Fibroblast of skin of abdomen (primary cell): ENCODE results near the gene DRICH1.
"Not testable (repeated sequence)": the region's sequence is repeated elsewhere in the genome, so short reads cannot be mapped to it uniquely, and the experiment has no call there.

ENCODE experiments used
- DNase-seq: peaks from one replicate; pipeline ENCODE4 v3.0.0-alpha.2; 2013

DRICH1 gene

DNA sequence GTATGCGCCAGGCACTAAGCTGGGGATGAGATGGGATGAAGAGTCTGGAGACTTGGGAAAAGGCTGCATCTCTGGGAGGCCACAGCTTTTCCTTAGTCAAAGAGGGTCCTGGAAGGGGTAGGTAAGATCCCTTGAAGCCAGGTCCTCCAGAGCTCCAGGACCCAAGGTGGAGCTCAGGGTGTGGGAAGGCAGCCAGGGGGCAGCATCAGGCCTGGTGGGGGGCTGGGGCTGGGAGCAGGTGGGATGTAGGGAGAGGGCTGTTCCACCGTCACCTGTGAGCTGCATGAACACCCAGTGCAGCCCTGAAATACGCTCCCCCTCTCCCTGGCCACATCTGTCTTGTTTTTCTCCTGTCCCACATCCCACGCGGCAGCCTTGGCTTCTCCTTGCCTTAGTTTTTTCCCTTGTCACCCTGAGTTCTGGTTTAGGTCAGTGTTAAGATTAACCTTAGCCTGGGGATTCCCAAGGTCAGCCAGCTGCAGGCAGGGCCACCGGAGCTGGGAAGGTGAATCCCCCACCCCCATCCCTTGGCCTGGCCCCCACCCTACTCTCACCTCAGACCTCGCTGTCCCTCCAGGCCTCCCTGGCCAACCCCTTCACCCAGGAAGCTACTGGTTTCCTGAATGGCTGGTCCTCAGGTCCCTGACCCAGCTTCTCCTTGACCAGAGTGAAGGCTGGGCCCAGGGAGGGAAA lies 34.4 kb downstream of the DRICH1 start:
- not testable (repeated sequence) for DNase-seq

DNA sequence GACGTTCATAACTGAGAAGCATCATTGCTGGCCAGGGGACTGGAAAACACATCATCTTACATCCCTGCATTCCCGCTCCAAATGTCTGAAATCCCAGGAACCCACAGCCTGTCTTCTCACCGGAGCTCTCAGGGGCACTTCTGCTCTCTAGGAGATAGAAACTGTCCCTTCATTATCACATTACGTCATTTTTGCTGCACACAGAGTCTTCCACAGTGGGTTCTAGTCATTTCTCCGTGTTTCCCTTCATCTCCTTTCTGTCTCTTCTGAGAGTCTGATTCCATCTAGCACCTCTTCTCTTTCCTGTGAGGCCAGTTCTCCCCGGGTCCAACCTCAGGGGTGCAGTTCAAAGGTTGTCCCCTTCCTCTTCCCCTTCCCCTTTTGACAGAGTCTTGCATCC lies 36.2 kb downstream of the DRICH1 start:
- DNase-seq, result not testable (repeated sequence)

- DNase-seq, result no peak
Observed at GRCh38 chr22:23591846-23592245, 40.3 kb downstream of the DRICH1 start.

GRCh38 chr22:23591201-23591791 lies 40.8 kb downstream of the DRICH1 start:
- peak; percentile 35 for DNase-seq

DNA sequence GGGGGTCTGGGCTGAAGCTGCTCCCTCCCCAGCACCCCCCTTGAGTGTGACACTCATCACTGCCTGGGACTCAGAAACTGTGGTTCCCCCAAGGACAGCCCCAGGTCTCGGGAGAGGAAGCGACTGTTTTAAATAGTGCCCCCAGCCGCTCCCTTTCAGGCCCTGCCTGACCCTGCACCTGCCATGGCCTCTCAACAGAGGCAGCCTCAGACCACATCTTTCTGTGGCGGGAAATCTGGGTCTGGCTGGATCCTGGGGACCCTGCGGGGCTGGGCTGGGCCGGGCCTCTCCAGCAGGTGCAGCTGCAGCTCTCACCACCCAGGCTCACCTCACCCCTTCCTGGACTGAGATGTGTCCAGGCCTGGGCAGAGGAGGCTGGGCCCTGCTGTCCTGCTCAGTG lies 48.3 kb downstream of the DRICH1 start:
- no peak for DNase-seq

DNA sequence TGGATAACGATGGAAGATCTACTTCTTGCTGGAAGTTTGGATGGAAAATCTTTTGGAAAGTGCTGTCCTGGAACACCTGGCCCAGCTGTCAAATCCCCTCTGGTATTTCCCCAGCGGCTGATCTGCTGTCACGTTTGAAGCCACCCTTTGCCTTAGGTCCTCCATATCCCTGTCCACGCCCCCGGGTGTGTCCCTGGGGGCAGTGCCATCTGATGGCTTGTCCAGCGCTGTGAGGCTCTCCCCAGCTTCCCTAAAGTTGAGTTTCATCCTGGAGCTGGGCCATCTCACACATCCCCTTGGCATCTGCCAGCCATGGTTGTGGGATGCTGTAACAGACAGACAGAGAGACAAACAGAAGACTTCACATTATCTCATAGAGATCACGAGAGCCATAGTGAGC lies 49.0 kb downstream of the DRICH1 start:
- no peak for DNase-seq

- DNase-seq, result no peak
Observed at GRCh38 chr22:23581260-23581650, 50.9 kb downstream of the DRICH1 start.

- no peak for DNase-seq
Observed at GRCh38 chr22:23580576-23581259, 51.4 kb downstream of the DRICH1 start.

DNA sequence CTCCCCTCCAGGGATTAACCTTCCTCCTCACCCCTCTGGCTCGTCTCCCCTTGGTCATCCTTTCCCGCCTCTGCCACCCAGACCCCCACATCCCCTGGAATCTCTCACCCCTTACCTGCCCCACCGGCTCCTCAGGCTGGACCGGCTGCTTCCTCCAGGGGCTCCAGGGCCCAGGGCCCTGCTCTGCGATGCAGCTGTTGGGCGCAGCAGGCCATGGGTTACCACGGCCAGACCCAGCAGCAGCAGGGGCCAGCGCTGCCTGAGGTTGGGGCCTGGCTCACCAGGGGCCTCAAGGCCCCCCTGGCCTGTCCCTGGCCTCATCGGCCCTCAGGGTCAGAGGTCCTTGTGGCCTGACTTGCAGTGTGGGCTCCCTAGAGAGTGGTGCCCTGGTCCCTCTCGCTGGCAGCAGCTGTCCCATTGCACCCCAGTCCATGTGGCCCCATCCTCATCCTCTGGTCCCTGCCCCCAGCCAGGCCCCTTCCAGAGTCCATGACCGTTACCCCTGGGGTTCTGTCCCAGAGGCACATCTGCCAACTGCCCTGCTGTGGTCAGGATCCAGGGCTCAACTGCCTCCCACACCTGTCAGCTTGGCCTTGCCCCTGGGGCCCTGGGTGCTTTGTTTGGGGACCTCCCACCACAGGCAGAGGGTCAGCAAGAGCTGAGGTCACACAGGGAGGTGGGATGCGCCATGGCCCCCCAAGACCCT lies 52.1 kb downstream of the DRICH1 start, which contains the start of gene IGLL1:
IGLL1 (minus strand) TSS at position 421 of the 706 bp plus-strand sequence; CDS start at position 321, 100 bp downstream.
- DNase-seq, result no peak

GRCh38 chr22:23579280-23579679 lies 52.8 kb downstream of the DRICH1 start:
- no peak for DNase-seq

DNA sequence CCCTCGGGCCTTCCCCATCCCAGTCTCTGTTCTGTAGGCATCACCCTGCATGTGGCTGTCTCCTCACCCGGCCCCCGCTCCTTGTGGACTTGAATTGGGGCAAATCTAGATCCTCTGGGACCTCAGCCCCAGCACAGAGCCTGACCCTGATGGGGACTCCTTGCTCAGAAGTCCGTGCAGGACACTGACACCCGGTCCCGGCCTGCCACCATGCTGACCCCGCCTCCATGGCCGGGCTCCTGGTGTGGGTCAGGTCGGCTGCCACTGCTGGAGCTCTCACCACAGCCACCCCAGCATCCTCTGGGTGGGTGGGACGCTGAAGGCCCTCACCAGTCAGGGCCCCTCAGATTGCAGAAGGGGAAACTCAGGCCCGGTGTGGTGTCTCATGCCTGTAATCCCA lies 53.8 kb downstream of the DRICH1 start:
- DNase-seq, result no peak

- no peak for DNase-seq
Observed at GRCh38 chr22:23576681-23577080, 55.4 kb downstream of the DRICH1 start.

- no peak for DNase-seq
Observed at GRCh38 chr22:23575601-23576000, 56.5 kb downstream of the DRICH1 start.

DNA sequence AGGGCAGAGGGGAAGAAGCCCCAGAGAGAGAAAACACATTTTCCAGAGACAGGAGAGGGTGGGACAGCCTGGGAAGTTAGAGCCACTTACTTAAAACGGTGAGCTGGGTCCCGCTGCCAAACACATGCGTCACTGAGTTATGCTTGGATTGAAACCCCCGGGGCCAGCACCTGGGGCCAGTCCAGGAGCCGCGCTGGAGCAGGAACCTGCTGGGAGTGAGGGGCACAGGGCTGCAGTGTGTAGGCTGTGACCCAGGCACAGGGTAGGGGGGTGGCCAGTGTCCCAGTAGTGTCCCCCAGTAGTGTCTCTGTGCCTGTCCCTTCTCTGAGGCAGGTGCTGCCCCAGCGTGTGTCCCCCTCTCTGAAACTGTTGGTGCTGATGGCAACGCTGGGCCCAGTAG lies 57.2 kb downstream of the DRICH1 start:
- no peak for DNase-seq

DNA sequence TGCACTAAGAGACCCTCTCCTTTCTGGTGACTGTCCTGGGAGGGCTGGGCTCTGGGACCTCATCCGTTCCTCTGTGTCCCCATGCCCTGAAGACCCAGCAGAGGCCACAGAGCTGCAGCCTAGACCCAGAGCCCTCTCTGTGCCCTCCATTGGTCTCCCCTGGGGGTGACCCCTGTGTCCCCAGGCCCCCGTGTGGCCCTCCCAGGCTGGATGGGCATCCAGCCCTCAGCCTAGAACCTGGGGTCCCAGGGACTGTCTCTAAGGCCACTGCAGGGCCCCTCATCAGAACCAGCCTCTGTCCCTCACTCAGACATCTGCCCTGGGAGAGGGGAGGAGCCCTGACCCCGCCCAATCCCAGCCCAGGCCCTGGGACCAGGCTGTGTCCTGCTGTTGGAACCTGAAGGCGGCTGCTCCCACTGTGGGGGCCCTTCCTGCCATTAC lies 57.7 kb downstream of the DRICH1 start:
- no peak for DNase-seq

DNA sequence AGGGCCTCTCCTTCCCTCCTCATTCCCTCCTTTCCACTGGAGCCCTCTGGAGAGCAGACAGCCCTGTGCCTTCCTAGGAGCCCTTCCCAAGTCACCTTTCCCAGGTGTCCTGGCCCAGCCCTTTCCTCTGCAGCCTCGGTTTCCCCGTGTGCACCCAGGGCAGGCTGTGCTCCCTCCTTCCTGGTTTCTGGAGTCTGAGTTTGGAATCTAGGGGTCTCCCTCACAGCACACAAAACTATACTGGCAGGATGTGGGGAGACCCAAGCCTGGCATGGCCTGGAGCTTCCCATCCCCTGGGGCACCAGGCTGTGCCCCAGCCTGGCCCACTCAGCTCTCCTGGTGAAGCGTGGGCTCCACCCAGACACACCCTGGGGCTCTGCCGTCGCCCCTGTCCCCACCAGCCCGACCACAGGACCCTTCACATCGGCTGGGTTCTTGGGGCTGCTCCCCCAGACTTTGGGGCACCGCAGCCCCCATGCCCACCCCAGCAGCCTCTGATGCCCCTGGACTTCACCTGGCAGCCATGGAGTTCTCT lies 58.4 kb downstream of the DRICH1 start:
- not testable (repeated sequence) for DNase-seq

DNA sequence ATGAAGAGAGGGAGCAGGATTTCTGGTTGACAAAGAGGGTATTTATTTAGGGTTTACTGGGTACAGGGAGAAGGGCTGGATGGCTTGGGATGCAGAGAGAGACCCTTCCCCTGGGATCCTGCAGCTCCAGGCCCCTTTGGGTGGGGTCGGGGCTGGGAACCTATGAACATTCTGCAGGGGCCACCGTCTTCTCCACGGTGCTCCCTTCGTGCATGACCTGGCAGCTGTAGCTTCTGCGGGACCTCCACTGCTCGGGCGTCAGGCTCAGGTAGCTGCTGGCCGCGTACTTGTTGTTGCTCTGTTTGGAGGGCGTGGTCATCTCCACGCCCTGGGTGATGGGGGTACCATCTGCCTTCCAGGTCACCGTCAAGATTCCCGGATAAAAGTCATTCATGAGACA lies 59.0 kb downstream of the DRICH1 start:
- not testable (repeated sequence) for DNase-seq

DNA sequence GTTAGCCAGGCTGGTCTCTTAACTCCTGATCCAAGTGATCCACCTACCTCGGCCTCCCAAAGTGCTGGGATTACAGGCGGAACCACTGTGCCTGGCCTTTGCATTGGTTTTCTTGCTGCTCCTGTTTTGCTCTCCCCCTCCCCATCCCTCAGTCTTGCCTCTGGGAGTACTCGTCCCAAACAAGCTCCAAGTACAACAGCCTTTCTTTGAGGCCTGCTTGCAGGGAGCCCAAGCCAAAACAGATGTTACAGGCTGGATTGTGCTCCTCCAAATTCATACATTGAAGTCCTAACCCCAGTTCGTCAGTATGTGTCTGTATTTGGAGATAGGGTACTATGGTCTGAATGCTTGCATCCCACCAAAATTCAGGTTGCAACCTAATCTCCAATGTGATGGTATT lies 60.6 kb downstream of the DRICH1 start:
- DNase-seq, result no peak

DNA sequence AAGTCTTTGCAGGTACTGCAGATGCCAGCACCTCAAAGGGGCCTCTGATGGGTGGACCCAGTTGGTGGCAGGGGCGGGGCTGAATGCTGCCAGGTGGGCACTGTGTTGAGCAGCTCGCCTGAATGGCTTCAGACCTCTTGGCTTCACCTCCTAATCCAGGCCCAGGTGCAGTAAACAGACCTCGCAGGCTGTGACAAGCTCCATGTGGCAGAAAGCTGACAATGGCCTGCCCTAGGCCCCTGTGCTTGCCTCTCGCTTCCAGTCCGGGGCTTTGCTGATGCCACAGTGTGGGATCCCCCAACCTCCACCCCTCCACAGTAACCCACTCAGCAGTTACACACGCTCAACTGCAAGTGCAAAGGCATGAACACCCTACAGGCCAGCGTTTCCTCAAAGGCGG lies 61.4 kb downstream of the DRICH1 start:
- DNase-seq, result no peak

DNA sequence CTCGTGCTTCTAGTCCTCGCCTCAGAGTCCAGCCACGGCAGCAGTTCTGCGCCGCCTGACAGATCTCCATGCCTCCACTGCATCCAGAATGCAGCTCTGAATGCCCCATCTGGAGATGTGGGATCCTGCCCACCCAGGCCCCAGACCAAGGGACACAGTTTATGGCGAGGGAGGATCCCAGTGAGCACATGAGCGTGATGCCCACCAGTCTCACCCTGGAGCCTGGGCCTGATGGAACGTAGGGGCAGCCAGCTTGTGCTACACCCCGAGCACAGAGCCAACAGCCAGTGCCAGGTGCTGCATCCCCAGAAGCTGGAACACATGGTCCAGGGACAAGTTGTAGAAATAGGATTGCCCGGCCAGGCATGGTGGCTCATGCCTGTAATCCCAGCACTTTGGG lies 62.4 kb downstream of the DRICH1 start:
- DNase-seq, result no peak

DNA sequence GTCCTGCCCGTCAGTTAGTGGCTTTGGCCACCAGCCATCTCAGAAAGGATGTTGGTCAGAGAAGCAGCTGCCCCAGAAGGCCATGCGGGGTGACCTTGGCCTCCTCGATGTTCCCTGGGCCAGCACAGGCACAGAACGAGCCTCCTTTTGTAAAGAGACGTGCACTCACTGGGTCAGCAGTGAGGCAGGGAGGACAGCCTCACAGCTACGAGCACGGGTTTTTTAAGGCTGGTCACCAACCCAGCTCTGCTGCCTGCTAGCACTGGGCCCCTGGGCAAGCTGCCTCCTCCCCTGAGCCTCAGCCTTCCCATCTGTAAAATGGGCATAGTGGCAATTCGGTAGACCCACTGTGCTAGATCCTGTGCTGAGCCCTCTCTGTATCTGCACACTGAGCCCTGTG lies 62.8 kb downstream of the DRICH1 start:
- no peak for DNase-seq

DNA sequence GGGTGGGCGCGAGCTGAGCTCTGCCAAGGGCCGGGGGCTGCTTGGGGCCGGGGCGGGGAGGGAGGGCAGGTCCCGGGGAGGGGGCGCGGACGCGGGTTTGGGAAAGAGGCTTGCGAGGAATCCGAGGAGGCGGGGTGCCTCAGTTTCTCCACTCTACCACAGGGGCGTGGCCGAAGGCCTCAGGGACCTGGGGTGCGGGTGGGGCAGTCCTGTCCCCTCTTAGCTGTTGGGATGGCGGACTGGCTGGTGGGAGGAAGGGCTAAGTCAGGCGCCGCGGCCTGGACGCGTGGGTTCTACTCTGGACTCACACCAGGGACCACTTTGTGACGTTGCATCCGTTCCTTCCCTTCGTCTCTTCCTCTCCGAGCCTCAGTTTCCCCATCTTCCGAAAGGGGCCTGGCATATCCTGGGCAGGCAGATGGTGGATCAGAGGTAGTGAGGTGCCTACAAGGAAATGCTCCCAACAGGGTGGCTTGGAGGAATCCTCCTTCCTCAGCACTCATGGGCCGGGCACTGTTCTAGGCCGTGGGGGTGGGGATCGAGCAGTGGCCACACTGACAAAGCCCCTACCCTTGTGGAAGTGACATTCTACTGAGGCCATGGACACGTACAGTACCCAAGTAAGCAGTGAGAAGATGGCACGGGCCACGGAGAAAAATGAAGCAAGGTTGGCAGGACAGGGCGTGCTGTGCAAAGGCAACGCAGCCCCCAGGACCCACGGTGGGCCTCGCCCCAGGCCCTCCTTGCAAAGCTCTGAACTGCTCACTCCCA lies 65.2 kb downstream of the DRICH1 start:
- DNase-seq, result no peak
